Kidney epithelial cell (primary cell): ENCODE measurements around the gene BASP1. TPM values are rescaled to one million over a fixed set of nuclear protein-coding genes. Genes with fewer than 3 reads are reported as not detected.

ENCODE experiments used
- DNase-seq: peaks from one replicate; pipeline ENCODE4 v3.0.0-alpha.2; 2010; ENCODE audit warnings: low read depth
- H3K27me3 ChIP-seq: 2 replicates; pipeline ENCODE4 v1.6.0; 2011; ENCODE audit warnings: low read length; ENCODE audit not compliant: control insufficient read depth, insufficient read depth
- H3K36me3 ChIP-seq: 2 replicates; pipeline ENCODE4 v1.5.1; 2011; ENCODE audit warnings: low read length; ENCODE audit not compliant: control insufficient read depth, insufficient read depth
- H3K4me3 ChIP-seq: 2 replicates; pipeline ENCODE4 v1.5.1; 2011; ENCODE audit warnings: low read depth, mild to moderate bottlenecking, control low read depth, low read length
- CTCF ChIP-seq: IDR thresholded peaks from 2 replicates; pipeline ENCODE4 v1.5.1; 2011; ENCODE audit warnings: mild to moderate bottlenecking, moderate library complexity, low read length, control low read depth, inconsistent platforms; ENCODE audit not compliant: insufficient read depth, poor library complexity, severe bottlenecking
- total RNA-seq: library from RNA; depleted of rRNA; stranded (reverse); fragments of >200 nt; gene quantifications from 2 replicates; pipeline ENCODE4 v1.2.3, GENCODE V29; 2015

BASP1 gene
- total RNA-seq, 1 donor from 2014 or later: 120 TPM

- Histone ChIP-seq H3K4me3 (no peak overlapping the region), H3K36me3 (no peaks in the 10 kb centered on the region), H3K27me3 (no peaks in the 10 kb centered on the region)
- no peak for TF ChIP-seq CTCF
- no peak for DNase-seq
Observed at GRCh38 chr5:17212996-17213395, 4.4 kb upstream of the BASP1 start.

GRCh38 chr5:17213938-17214337 is 3.5 kb upstream of the BASP1 start:
- TF ChIP-seq CTCF: no peak
- DNase-seq: no peak
- Histone ChIP-seq H3K36me3 (no peaks in the 10 kb centered on the region), H3K27me3 (no peaks in the 10 kb centered on the region), H3K4me3 (no peak overlapping the region)

- H3K27me3 ChIP-seq: no peaks in the 10 kb centered on the region
- H3K36me3 ChIP-seq: no peaks in the 10 kb centered on the region
- no peak for TF ChIP-seq CTCF
- DNase-seq: no peak
- no peak overlapping the region for H3K4me3 ChIP-seq
Observed at GRCh38 chr5:17214893-17215292, 2.5 kb upstream of the BASP1 start.

GRCh38 chr5:17215361-17215760 is 2.1 kb upstream of the BASP1 start:
- no peak overlapping the region for H3K4me3 ChIP-seq
- DNase-seq: no peak

GRCh38 chr5:17216176-17216973 is 1.1 kb upstream of the BASP1 start:
- Histone ChIP-seq H3K27me3 (no peaks in the 10 kb centered on the region), H3K36me3 (no peaks in the 10 kb centered on the region), H3K4me3 (peak overlapping the region; percentile 70)
- no peak for DNase-seq
- TF ChIP-seq CTCF: peak; percentile 77

More at GRCh38 chr5:17215361-17215760, 2.1 kb upstream of the BASP1 start:
- H3K36me3 ChIP-seq: no peaks in the 10 kb centered on the region
- no peaks in the 10 kb centered on the region for H3K27me3 ChIP-seq
- TF ChIP-seq CTCF: no peak

GRCh38 chr5:17216974-17217492 is 398 bp upstream of the BASP1 start:
- peak overlapping the region; percentile 70 for H3K4me3 ChIP-seq
- H3K27me3 ChIP-seq: no peaks in the 10 kb centered on the region
- TF ChIP-seq CTCF: no peak
- no peaks in the 10 kb centered on the region for H3K36me3 ChIP-seq
- no peak for DNase-seq
